ENCODE measurements around the gene CA10. TPM values are rescaled to one million over a fixed set of nuclear protein-coding genes. Genes with fewer than 3 reads are reported as not detected.
A peak's percentile ranks its signal among the peaks of the same experiment; 100 is the strongest.

Gene CA10
- total RNA-seq, 1 donor from 2014 or later, result not detected

GRCh38 chr17:51645056-51645455 is 513.5 kb downstream of the CA10 start:
- Mint-ChIP-seq H3K9me3 (ENCODE audit: low read depth) (no peaks in the 10 kb centered on the region), H3K36me3 (ENCODE audit: low read depth) (no peaks in the 10 kb centered on the region), H3K27ac (ENCODE audit: unreplicated experiment) (no peak overlapping the region), H3K27me3 (ENCODE audit: low read depth) (peaks cover 4% of the 10 kb centered on the region), H3K4me1 (ENCODE audit: low read depth) (no peaks in the 10 kb centered on the region), H3K4me3 (ENCODE audit: unreplicated experiment) (no peak overlapping the region)
- DNase-seq (ENCODE audit: low spot score), result no peak
- TF ChIP-seq CTCF (IDR thresholded peaks at IDR 0.05), result no peak

- Mint-ChIP-seq H3K9me3 (ENCODE audit: low read depth) (no peaks in the 10 kb centered on the region), H3K27me3 (ENCODE audit: low read depth) (peaks cover 4% of the 10 kb centered on the region), H3K36me3 (ENCODE audit: low read depth) (no peaks in the 10 kb centered on the region), H3K4me3 (ENCODE audit: unreplicated experiment) (no peak overlapping the region), H3K27ac (ENCODE audit: unreplicated experiment) (no peak overlapping the region), H3K4me1 (ENCODE audit: low read depth) (no peaks in the 10 kb centered on the region)
- DNase-seq (ENCODE audit: low spot score), result no peak
- no peak for TF ChIP-seq CTCF (IDR thresholded peaks at IDR 0.05)
These were observed 514.6 kb downstream of the CA10 start for GRCh38 chr17:51643702-51644490.

GRCh38 chr17:51642029-51642428 is 516.5 kb downstream of the CA10 start:
- no peak overlapping the region for H3K27ac Mint-ChIP-seq (ENCODE audit: unreplicated experiment)
- H3K36me3 Mint-ChIP-seq (ENCODE audit: low read depth), result no peaks in the 10 kb centered on the region
- no peaks in the 10 kb centered on the region for H3K9me3 Mint-ChIP-seq (ENCODE audit: low read depth)
- peaks cover 4% of the 10 kb centered on the region for H3K27me3 Mint-ChIP-seq (ENCODE audit: low read depth)
- no peak for DNase-seq (ENCODE audit: low spot score)
- no peak overlapping the region for H3K4me3 Mint-ChIP-seq (ENCODE audit: unreplicated experiment)
- no peak for TF ChIP-seq CTCF (IDR thresholded peaks at IDR 0.05)
- H3K4me1 Mint-ChIP-seq (ENCODE audit: low read depth), result no peaks in the 10 kb centered on the region

GRCh38 chr17:51640108-51640622 is 518.3 kb downstream of the CA10 start:
- TF ChIP-seq CTCF (IDR thresholded peaks at IDR 0.05), result peak; percentile 58
- Mint-ChIP-seq H3K36me3 (ENCODE audit: low read depth) (no peaks in the 10 kb centered on the region), H3K4me1 (ENCODE audit: low read depth) (no peaks in the 10 kb centered on the region), H3K27me3 (ENCODE audit: low read depth) (peaks cover 4% of the 10 kb centered on the region), H3K9me3 (ENCODE audit: low read depth) (no peaks in the 10 kb centered on the region), H3K27ac (ENCODE audit: unreplicated experiment) (no peak overlapping the region), H3K4me3 (ENCODE audit: unreplicated experiment) (no peak overlapping the region)
- no peak for DNase-seq (ENCODE audit: low spot score)

- no peak for TF ChIP-seq CTCF (IDR thresholded peaks at IDR 0.05)
- no peak overlapping the region for H3K4me3 Mint-ChIP-seq (ENCODE audit: unreplicated experiment)
- H3K27ac Mint-ChIP-seq (ENCODE audit: unreplicated experiment), result no peak overlapping the region
- no peak for DNase-seq (ENCODE audit: low spot score)
- peaks cover 2% of the 10 kb centered on the region for H3K27me3 Mint-ChIP-seq (ENCODE audit: low read depth)
- H3K4me1 Mint-ChIP-seq (ENCODE audit: low read depth), result no peaks in the 10 kb centered on the region
- no peaks in the 10 kb centered on the region for H3K36me3 Mint-ChIP-seq (ENCODE audit: low read depth)
- H3K9me3 Mint-ChIP-seq (ENCODE audit: low read depth), result no peaks in the 10 kb centered on the region
These were observed 519.5 kb downstream of the CA10 start for GRCh38 chr17:51638971-51639370.

Data from chondrocyte (in vitro differentiated cells).